NCI-H2107 treated with DMSO at 0.1 percent for 48 hours (cell line): ENCODE results near the gene ELF1.
"Not testable (repeated sequence)": the region's sequence is repeated elsewhere in the genome, so short reads cannot be mapped to it uniquely, and the experiment has no call there.

Experiments
- DNase-seq: peaks from one replicate; lab custom pipeline; 2025; ENCODE audit not compliant: unreplicated experiment; lab: John Stamatoyannopoulos, UW

Gene ELF1

GRCh38 chr13:40895227-40896184 lies 123.6 kb downstream of the ELF1 start:
- peak; percentile 11 for DNase-seq

- DNase-seq, result not testable (repeated sequence)
Observed at GRCh38 chr13:40893573-40893972, 125.5 kb downstream of the ELF1 start.

GRCh38 chr13:40886017-40886416 lies 133.1 kb downstream of the ELF1 start:
- DNase-seq, result no peak

GRCh38 chr13:40884175-40884574 lies 134.9 kb downstream of the ELF1 start:
- not testable (repeated sequence) for DNase-seq
